GM23248 (cell line): ENCODE data around the gene TNFRSF19.

Experiments
- EZH2 ChIP-seq: fragments of 200-600 bp; sonication (generic); IDR thresholded peaks from 2 replicates; pipeline ENCODE4 v1.6.1; 2018; ENCODE audit warnings: antibody characterized with exemption, mild to moderate bottlenecking; ENCODE audit not compliant: insufficient read depth, poor library complexity, severe bottlenecking
- EZH2phosphoT487 ChIP-seq: fragments of 200-600 bp; sonication (generic); IDR thresholded peaks from 2 replicates; pipeline ENCODE4 v1.6.1; 2018; ENCODE audit warnings: antibody characterized with exemption, moderate library complexity, mild to moderate bottlenecking, low read depth; ENCODE audit not compliant: insufficient read depth

DNA sequence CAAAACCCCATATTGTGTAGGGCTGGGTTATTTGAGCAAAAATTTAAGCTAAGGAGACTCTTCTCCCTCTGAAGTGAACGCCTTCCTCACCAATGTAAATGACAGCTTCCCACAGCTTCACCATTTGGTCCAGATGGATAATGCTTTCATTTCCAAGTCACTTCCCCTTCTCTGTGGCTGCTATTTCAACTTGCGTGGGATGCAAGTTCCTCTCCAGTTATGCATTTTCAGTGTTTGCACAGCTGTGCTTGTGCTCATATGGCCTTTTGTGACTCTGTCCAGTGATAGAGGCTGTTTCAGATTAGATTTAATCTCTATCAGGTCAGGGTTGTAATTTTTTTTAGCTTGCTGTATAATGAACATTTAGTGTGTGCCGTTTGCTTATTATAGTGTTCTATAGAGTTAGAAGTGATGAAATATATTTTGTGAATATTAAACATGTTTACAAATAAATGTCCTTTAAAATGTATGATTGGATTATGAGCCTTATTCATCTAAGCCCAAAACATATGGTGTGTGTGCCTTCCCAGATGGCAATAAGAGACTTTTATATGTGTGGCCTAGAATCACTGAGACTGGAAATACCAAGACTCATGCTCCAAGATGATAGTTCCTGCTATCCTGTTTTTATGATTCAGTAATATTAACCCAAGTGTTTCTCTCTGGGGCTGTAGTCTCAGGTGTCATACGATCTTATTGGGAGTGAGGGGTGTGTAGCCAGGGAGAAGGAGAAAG is 86.6 kb downstream of the TNFRSF19 start:
- no peak for TF ChIP-seq EZH2
- no peak for TF ChIP-seq EZH2phosphoT487
